UCSD-AML1 (cell line): ENCODE data around the gene PCDH18.
"Not testable (repeated sequence)": the region's sequence is repeated elsewhere in the genome, so short reads cannot be mapped to it uniquely, and the experiment has no call there.

ENCODE experiments used
- DNase-seq: peaks from one replicate; lab custom pipeline; 2025; ENCODE audit not compliant: unreplicated experiment; lab: John Stamatoyannopoulos, UW

Gene PCDH18, protein sequence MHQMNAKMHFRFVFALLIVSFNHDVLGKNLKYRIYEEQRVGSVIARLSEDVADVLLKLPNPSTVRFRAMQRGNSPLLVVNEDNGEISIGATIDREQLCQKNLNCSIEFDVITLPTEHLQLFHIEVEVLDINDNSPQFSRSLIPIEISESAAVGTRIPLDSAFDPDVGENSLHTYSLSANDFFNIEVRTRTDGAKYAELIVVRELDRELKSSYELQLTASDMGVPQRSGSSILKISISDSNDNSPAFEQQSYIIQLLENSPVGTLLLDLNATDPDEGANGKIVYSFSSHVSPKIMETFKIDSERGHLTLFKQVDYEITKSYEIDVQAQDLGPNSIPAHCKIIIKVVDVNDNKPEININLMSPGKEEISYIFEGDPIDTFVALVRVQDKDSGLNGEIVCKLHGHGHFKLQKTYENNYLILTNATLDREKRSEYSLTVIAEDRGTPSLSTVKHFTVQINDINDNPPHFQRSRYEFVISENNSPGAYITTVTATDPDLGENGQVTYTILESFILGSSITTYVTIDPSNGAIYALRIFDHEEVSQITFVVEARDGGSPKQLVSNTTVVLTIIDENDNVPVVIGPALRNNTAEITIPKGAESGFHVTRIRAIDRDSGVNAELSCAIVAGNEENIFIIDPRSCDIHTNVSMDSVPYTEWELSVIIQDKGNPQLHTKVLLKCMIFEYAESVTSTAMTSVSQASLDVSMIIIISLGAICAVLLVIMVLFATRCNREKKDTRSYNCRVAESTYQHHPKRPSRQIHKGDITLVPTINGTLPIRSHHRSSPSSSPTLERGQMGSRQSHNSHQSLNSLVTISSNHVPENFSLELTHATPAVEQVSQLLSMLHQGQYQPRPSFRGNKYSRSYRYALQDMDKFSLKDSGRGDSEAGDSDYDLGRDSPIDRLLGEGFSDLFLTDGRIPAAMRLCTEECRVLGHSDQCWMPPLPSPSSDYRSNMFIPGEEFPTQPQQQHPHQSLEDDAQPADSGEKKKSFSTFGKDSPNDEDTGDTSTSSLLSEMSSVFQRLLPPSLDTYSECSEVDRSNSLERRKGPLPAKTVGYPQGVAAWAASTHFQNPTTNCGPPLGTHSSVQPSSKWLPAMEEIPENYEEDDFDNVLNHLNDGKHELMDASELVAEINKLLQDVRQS

GRCh38 chr4:137531986-137532868 is at the start of gene PCDH18:
Gene PCDH18, minus strand, starts transcription at chr4:137532494. Its CDS starts 406 bp downstream, at chr4:137532088.
- no peak for DNase-seq

GRCh38 chr4:137576446-137576845 is 44.2 kb upstream of the PCDH18 start:
- DNase-seq = no peak

GRCh38 chr4:137572647-137573046 is 40.4 kb upstream of the PCDH18 start:
- DNase-seq = no peak

DNA sequence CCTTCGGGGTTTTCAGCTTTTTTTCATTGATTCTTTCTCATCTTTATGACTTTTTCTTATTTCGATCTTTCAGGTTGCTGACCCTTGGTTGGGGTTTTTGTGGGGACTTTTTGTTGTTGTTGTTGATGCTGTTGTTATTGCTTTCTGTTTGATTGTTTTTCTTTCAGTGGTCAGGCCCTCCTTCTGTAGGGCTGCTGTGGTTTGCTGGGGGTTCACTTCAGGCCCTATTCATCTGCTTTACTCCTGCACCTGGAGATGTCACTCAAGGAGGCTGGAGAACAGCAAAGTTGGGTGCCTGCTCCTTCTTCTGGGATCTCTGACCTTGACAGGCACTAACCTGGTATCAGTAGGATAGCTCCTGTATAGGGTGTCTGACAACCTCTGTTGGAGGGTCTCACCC is 39.9 kb upstream of the PCDH18 start:
- no peak for DNase-seq

DNA sequence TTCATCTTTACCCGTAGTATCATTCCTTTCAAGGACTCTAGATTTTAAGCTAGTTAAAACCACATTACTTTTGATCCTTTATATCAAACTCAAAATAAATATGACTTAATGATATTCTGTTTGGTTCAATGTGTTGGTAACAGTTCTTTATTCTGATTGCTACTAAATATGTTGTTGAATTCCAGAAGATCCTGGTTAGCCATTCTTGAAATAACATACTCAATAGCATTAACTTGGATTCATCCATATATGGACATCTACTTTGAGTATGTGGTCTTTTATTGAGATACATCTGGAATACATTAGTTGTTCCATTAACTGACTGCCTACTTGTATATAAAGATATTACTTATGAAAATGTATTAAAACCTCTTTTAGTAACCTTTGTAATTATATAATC is 27.5 kb upstream of the PCDH18 start:
- no peak for DNase-seq

DNA sequence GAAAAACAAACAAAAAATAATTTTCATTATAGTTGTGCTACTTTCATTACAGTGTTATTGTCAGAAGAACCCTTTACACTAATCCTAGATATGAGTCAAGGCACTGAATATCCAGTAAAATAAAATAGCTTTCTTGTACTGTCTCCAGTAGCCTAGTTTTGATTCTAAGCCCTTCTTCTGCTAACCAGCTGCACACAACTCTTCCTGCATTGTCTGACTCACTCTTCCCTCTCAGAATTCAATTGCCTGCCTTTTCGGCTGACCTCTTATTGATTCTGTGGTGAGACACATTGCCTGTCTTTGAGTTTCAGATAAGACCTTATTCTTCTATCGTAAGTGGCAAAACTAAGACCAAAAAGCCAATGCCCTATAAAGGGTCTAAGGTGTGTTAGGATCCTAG is 26.7 kb upstream of the PCDH18 start:
- DNase-seq = no peak

GRCh38 chr4:137545461-137545861 is 13.2 kb upstream of the PCDH18 start:
- no peak for DNase-seq

DNA sequence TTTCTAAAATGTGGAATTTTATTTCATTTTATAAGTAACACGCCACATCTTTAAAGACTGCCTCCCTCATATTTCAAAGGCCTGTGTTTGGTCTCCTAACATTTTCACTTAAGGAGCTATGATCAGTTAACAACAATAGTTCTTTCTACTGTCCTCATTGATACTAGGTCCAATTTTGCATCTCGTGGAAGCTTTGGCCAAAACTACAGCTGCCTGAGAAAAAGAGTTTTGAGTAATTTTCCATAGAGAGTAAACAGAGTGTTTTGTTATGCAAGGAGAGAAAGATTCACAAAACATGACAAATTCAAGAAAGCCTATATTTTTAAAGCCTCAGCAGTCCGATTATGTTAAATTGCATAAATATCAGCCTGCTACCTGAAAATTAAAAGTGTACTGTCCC is 11.4 kb upstream of the PCDH18 start:
- DNase-seq = no peak

GRCh38 chr4:137543198-137543597 is 10.9 kb upstream of the PCDH18 start:
- DNase-seq = no peak

DNA sequence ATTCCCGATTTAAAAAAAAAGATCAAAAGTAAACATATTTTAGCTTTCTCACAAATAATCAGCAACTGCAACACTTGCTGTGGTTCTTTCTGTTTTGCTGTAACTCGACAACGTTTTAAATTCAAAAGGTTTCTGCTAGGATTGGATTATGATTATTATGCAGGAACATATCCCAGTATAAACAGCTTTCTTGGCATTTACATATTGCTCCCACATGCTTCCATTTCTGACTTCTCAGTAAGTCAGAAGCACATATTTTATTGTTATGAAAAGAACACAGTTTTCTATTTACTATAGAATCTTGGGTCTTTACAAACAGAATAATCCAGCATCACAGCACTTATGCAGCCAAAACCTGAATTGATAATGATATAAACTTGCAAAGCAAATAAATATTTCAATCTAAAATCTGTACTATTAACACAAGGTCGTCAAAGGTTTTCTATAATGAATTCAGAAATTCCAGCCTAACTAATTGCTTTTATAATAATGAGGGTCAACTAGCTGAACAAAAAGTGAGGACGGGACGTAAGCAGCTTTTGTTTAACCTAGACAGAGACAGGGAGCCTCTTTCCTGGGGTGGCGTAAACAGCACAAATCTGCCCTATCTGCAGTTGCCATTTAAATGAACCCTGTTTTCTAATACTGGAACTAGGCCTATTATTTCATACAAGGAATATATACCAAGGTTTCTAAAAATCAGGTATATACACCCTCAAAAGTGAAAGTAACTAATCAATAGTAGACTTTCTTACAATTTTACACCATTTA is 9.8 kb upstream of the PCDH18 start:
- no peak for DNase-seq

- no peak for DNase-seq
These were observed 8.9 kb upstream of the PCDH18 start for GRCh38 chr4:137541181-137541580.

GRCh38 chr4:137540356-137540755 is 8.1 kb upstream of the PCDH18 start:
- no peak for DNase-seq

GRCh38 chr4:137538526-137538925 is 6.2 kb upstream of the PCDH18 start:
- DNase-seq = no peak

DNA sequence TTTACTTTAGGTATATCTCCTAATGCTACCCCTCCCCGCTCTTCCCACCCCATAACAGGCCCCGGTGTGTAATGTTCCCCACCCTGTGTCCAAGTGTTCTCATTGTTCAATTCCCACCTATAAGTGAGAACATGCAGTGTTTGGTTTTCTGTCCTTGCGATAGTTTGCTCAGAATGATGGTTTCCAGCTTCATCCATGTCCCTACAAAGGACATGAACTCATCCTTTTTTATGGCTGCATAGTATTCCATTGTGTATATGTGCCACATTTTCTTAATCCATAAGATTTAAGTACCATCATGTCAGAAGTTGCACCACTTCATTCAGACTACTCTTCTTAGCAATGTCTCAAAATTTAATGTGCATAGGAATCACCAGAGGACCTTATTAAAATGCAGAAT is 5.5 kb upstream of the PCDH18 start:
- DNase-seq = not testable (repeated sequence)

GRCh38 chr4:137536789-137537561 is 4.7 kb upstream of the PCDH18 start:
- DNase-seq = no peak

- DNase-seq = no peak
These were observed 3.4 kb upstream of the PCDH18 start for GRCh38 chr4:137535718-137536117.

- no peak for DNase-seq
These were observed 2.2 kb upstream of the PCDH18 start for GRCh38 chr4:137534516-137534915.

DNA sequence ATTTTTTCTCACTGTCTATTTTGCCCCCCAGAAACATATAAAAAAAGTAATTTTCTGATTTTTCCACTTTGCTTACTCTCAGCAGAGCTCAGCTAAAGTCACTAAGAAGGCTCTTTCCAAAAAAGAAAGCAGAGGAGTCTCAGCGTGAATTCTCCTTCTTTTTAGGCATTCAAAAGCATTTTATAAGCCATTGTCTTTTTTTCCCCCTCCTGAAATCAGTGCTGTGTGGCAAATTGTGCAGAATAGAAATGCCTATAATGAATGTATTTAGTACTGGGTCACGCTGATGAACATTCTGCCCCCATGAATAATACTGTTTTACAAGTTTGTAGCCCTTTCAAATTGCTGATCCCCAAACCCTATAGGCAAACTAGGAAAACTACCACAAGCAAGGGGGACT is 1.6 kb upstream of the PCDH18 start:
- DNase-seq = no peak

DNA sequence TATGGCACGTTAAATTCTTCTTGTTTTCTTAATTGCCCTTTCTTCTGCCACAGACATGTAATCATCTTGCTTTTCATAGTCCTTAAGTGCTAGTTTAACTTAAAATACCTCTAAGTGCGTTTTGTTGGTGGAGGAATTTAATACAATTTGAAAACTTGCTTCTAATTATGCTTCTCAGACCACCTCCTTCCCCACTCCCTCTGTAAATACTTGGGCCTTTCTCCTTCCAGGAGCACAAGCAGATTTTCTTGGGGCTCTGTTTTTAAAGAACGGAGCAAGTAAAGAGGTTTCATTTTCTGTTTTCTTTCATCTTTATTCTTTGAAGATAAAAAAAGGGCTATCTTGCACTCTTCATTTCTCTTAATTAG is 559 bp upstream of the PCDH18 start:
- DNase-seq = no peak
